ENCODE measurements around the gene SLC35C1. TPM values are rescaled to one million over a fixed set of nuclear protein-coding genes. Genes with fewer than 3 reads are reported as not detected.

SLC35C1 gene
- total and polyA plus RNA-seq, 2 of the 8 experiments (the other 6 are each of a cell fraction or from before 2014, with no cell fraction given) = 4.6 to 10.6 TPM

DNA sequence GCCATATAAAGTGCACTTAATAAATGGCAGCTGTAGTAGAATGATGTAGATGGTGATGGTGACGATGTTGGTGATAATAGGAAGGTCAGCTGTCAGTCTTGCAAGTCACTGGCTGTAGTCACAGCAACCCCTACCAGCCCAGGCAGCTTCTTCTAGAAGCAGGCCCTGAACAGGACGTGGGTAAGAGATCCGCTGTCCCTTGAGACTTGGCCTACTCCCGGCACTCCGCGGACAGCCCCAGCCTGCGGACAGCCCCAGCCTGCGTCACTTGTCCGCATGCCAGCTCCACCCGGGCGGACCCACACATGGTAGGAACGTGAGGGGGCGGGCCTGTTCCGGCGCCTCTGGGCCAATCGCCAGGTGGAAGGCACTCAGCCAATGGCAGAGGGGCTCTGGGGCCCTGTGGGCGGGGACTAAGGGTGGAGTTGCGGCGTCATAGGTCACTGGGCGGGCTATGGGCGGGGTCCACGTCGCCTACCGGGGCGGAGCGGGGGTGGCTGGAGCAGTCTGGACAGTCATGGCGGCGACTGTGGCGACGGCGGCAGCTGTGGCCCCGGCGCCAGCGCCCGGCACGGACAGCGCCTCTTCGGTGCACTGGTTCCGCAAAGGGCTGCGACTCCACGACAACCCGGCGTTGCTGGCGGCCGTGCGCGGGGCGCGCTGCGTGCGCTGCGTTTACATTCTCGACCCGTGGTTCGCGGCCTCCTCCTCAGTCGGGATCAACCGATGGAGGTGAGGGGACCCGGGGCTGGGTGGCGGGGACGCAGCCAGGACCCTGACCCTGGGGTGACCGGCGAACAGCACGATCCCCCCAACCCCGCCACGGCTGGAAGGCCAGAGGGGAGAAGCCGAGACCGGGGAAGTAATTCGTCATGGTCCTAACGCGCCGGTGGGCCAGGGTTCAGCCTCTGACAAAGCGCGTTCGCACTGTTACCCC, 42.3 kb downstream of the SLC35C1 start, which contains the start of gene CRY2:
Gene CRY2 (plus strand): TSS at position 502 of the 937 bp plus-strand sequence. CDS start 16 bp downstream, at position 518.
- Histone ChIP-seq H3K27me3 (replicated peaks in 1 of 4; ENCODE audit: control insufficient read depth in 3 of 4, extremely low read depth in 1 of 4, insufficient read depth in 3 of 4, low read length in 3 of 4) (peaks cover 5 to 25% (median 12%) of the 10 kb centered on the region in 4 experiments; a peak in 6 of 7 replicates), H3K23me2 (ENCODE audit: low read depth, low read length) (peaks cover 2% of the 10 kb centered on the region; the same call in 1 of the 2 replicates), H4K91ac (replicated peaks; ENCODE audit: insufficient read length, low read length) (no peak within 1 kb of the TSS), H2AFZ (ENCODE audit: low read length) (0 out of 2 replicates have a peak within 1 kb of the TSS, but pooled peaks have one; percentile 66), H2BK12ac (ENCODE audit: low read depth, low read length) (no peak within 1 kb of the TSS), H2AK5ac (ENCODE audit: low read depth, low read length) (no peak within 1 kb of the TSS), H3K4me2 (ENCODE audit: insufficient read depth in 1 of 2, low read depth in 2 of 2, low read length in 2 of 2) (peak within 1 kb of the TSS; percentile 77 to 97), H3K36me3 (ENCODE audit: control insufficient read depth in 2 of 4, insufficient read depth in 4 of 4, low read length in 3 of 4) (no peaks in the 10 kb centered on the region), H3K18ac (ENCODE audit: extremely low read depth, low read length) (no peak within 1 kb of the TSS), H3K79me1 (ENCODE audit: low read depth, low read length) (no peaks in the 10 kb centered on the region; the same call in 1 of the 2 replicates), H3K23ac (ENCODE audit: insufficient read length) (no peak within 1 kb of the TSS), H4K5ac (ENCODE audit: insufficient read length, low read depth, low read length) (no peak within 1 kb of the TSS), H2BK120ac (replicated peaks; ENCODE audit: low read depth, low read length) (no peak within 1 kb of the TSS), H3K14ac (ENCODE audit: insufficient read length) (no peak within 1 kb of the TSS), H2BK5ac (ENCODE audit: low read depth, low read length) (no peak within 1 kb of the TSS; the same call in 1 of the 2 replicates), H3K9ac (replicated peaks in 1 of 4; ENCODE audit: extremely low read depth in 1 of 4, low read depth in 3 of 4, low read length in 3 of 4) (peak within 1 kb of the TSS; percentile 46 to 89 (median 78); a peak in 6 of 7 replicates), H3K56ac (replicated peaks; ENCODE audit: insufficient read length, low read depth, low read length) (no peak within 1 kb of the TSS), H3K4ac (replicated peaks; ENCODE audit: insufficient read length, low read depth, low read length) (no peak within 1 kb of the TSS), H3K4me1 (replicated peaks in 1 of 4; ENCODE audit: control insufficient read depth in 3 of 4, insufficient read depth in 4 of 4, low read length in 3 of 4) (peaks cover 0 to 10% (median 6%) of the 10 kb centered on the region in 4 experiments; a peak in 5 of 7 replicates), H2BK15ac (ENCODE audit: low read length) (no peak within 1 kb of the TSS), H4K8ac (ENCODE audit: extremely low read depth, insufficient read depth, low read length) (peak within 1 kb of the TSS; percentile 87; the same call in 1 of the 2 replicates), H2BK20ac (ENCODE audit: low read length) (no peak within 1 kb of the TSS), H3K27ac (ENCODE audit: low read depth, low read length) (peak within 1 kb of the TSS; percentile 24; the same call in 1 of the 2 replicates), H3K79me2 (ENCODE audit: control insufficient read depth in 1 of 2, insufficient read depth in 2 of 2, low read length in 2 of 2) (0 out of 4 replicates have a peak, but pooled peaks cover 0 to 5% of the 10 kb centered on the region in 2 experiments), H3K4me3 (ENCODE audit: extremely low read depth in 1 of 4, insufficient read depth in 2 of 4, low read depth in 3 of 4, low read length in 4 of 4) (peak within 1 kb of the TSS; percentile 58 to 90 (median 82)), H4K20me1 (replicated peaks in 1 of 2; ENCODE audit: control insufficient read depth in 1 of 2, insufficient read depth in 2 of 2, low read length in 2 of 2) (peaks cover 2 to 7% of the 10 kb centered on the region in 2 experiments), H3K9me3 (ENCODE audit: insufficient read depth in 2 of 2, low read depth in 1 of 2, low read length in 1 of 2) (no peaks in the 10 kb centered on the region)
- WGBS, 2 experiments (ENCODE audit: extremely low coverage in 1 of 2, insufficient coverage in 1 of 2, insufficient read length in 1 of 2, insufficient replicate concordance in 2 of 2, low coverage in 1 of 2, low lambda C conversion rate in 2 of 2, missing lambda C conversion rate in 1 of 2) = 3% methylated on average over 53 of the region's 75 CpGs; no CpG with 5 or more reads in 1 of the 2 experiments
- peak; percentile 93 to 100 for DNase-seq (ENCODE audit: low read depth in 1 of 2, low spot score in 2 of 2)
- POLR2A ChIA-PET (ENCODE audit: partially characterized antibody) = interaction anchor here (0.6 to 2.2 kb wide), 4 partner anchors 14 to 1307 kb away, joined by 3 to 17 read pairs (median 3); no protein-coding TSS in a partner anchor
- CTCF ChIA-PET (ENCODE audit: partially characterized antibody) = interaction anchor here (0.6 to 6.3 kb wide), 6 partner anchors 15 to 237 kb away, joined by 3 to 50 read pairs (median 3); no protein-coding TSS in a partner anchor
- FAIRE-seq = no peak
- TF ChIP-seq SP1 (IDR thresholded peaks at IDR 0.05; ENCODE audit: low read depth, low read length) = peak; percentile 86
- TF ChIP-seq JUND (IDR thresholded peaks at IDR 0.05; ENCODE audit: low read length) = no peak
- TF ChIP-seq POLR2AphosphoS5 (IDR thresholded peaks at IDR 0.05; ENCODE audit: low read depth, low read length) = peak; percentile 83
- TF ChIP-seq CHD1 (IDR thresholded peaks at IDR 0.05; ENCODE audit: low read depth, low read length) = no peak
- no peak for TF ChIP-seq SIRT6 (IDR thresholded peaks at IDR 0.05; ENCODE audit: low read length)
- TF ChIP-seq YY1 (IDR thresholded peaks at IDR 0.05; ENCODE audit: low read depth, low read length) = peak; percentile 94
- TF ChIP-seq CEBPB (IDR thresholded peaks at IDR 0.05; ENCODE audit: low read depth, low read length) = no peak
- TF ChIP-seq ZNF274 (IDR thresholded peaks at IDR 0.05; ENCODE audit: borderline replicate concordance, extremely low read depth, low read length) = no peak
- TF ChIP-seq KDM5A (IDR thresholded peaks at IDR 0.05; ENCODE audit: low read length) = no peak
- TF ChIP-seq ASH2L (IDR thresholded peaks at IDR 0.05; ENCODE audit: low read length) = peak; percentile 68
- peak; percentile 52 for TF ChIP-seq SAP30 (IDR thresholded peaks at IDR 0.05; ENCODE audit: insufficient read depth, insufficient replicate concordance, low read length)

Measured in H1 (cell line).